Measurements from ENCODE around the gene SCPEP1.

DNA sequence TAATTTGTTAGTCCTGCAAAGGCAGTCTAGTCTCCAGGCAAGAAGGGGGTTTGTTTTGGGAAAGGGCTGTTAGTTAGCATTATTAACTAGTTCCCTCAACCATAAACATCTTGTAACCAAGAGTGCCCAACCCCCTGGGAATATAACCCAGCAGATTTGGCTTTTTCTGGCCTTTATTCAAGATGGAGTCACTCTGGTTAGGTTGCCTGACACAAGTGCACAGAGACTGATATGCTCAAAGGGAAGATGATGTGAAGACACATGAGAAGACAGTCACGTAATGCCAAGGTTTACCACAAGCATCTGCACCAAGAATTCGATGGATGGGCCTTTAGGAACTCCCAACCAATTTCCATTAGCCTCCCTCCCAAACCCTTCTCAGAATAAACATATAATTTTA is 3.9 kb upstream of the SCPEP1 start:
- TF ChIP-seq YY1 (IDR thresholded peaks at IDR 0.05; ENCODE audit: insufficient read depth, insufficient read length) (no peak), SUZ12 (IDR thresholded peaks at IDR 0.05; ENCODE audit: extremely low read depth, insufficient read depth, insufficient read length) (no peak)

All from NT2/D1 (cell line).